HEK293 (cell line): ENCODE results near the gene HOXB4.

ENCODE experiments used
- BCL11B ChIP-seq: fragments of 450-650 bp; formaldehyde crosslinking; IDR thresholded peaks from 2 replicates; pipeline ENCODE4 v1.5.1; 2016; ENCODE audit warnings: low read depth, missing biosample characterization, missing genetic modification characterization
- CTCF ChIP-seq: fragments of 450-650 bp; formaldehyde crosslinking; IDR thresholded peaks from 2 replicates; pipeline ENCODE4 v1.5.1; 2016; ENCODE audit warnings: missing biosample characterization, missing genetic modification characterization
- MEIS1 ChIP-seq: sonication (generic); formaldehyde crosslinking; IDR thresholded peaks from 2 replicates; pipeline ENCODE4 v1.8.1; 2022; ENCODE audit warnings: missing genetic modification reagents, mild to moderate bottlenecking, borderline replicate concordance
- SALL2 ChIP-seq: fragments of 450-650 bp; formaldehyde crosslinking; IDR thresholded peaks from 2 replicates; pipeline ENCODE4 v1.5.0; 2017; ENCODE audit warnings: missing biosample characterization, mild to moderate bottlenecking, missing genetic modification characterization, borderline replicate concordance
- SP2 ChIP-seq: fragments of 450-650 bp; formaldehyde crosslinking; IDR thresholded peaks from 2 replicates; pipeline ENCODE4 v1.5.1; 2016; ENCODE audit warnings: missing biosample characterization, missing genetic modification characterization
- ZNF157 ChIP-seq: fragments of 450-650 bp; formaldehyde crosslinking; IDR thresholded peaks from 2 replicates; pipeline ENCODE4 v1.5.1; 2016; ENCODE audit warnings: missing biosample characterization, missing genetic modification characterization
- ZNF274 ChIP-seq, 2 experiments: fragments of 200-500 bp in 1 of 2; fragments of 450-650 bp in 1 of 2; sonication (Bioruptor generic) in 1 of 2; formaldehyde crosslinking in 1 of 2; IDR thresholded peaks; 2 replicates each; pipeline versions ENCODE4 v1.5.1 to v1.6.1; 2014 to 2016; ENCODE audit warnings: borderline replicate concordance in 1 of 2, inconsistent platforms in 1 of 2, low read length in 1 of 2, missing biosample characterization in 1 of 2, missing genetic modification characterization in 1 of 2
- ZNF660 ChIP-seq: fragments of 450-650 bp; IDR thresholded peaks from 2 replicates; pipeline ENCODE4 v1.5.1; 2018; ENCODE audit warnings: missing biosample characterization, mild to moderate bottlenecking, missing genetic modification characterization
- ZNF776 ChIP-seq: fragments of 450-650 bp; formaldehyde crosslinking; IDR thresholded peaks from 2 replicates; pipeline ENCODE4 v1.5.0; 2017; ENCODE audit warnings: missing biosample characterization, missing genetic modification characterization, borderline replicate concordance
- ZNF785 ChIP-seq: fragments of 450-650 bp; formaldehyde crosslinking; IDR thresholded peaks from 2 replicates; pipeline ENCODE4 v1.5.1; 2016; ENCODE audit warnings: missing biosample characterization, missing genetic modification characterization
- ZNF792 ChIP-seq: fragments of 450-650 bp; formaldehyde crosslinking; IDR thresholded peaks from 2 replicates; pipeline ENCODE4 v1.5.1; 2016; ENCODE audit warnings: missing biosample characterization, missing genetic modification characterization
- TF ChIP-seq, protein P1 (sequence below): fragments of 450-650 bp; formaldehyde crosslinking; IDR thresholded peaks from 2 replicates; pipeline ENCODE4 v1.5.1; 2016; ENCODE audit warnings: missing biosample characterization, missing genetic modification characterization
- TF ChIP-seq, protein P2 (sequence below): fragments of 450-650 bp; formaldehyde crosslinking; IDR thresholded peaks from 2 replicates; pipeline ENCODE4 v1.5.1; 2016; ENCODE audit warnings: missing biosample characterization, missing genetic modification characterization

GRCh38 chr17:48543854-48544348, 34.2 kb downstream of the HOXB4 start:
- TF ChIP-seq CTCF (tag by site-specific recombination) (no peak), SP2 (tag by site-specific recombination) (no peak), ZNF792 (tag by site-specific recombination) (no peak), ZNF660 (tag by site-specific recombination) (no peak), ZNF776 (tag by site-specific recombination) (no peak), ZNF157 (tag by site-specific recombination) (no peak), MEIS1 (CRISPR knock-in tag) (no peak), ZNF274 (IDR thresholded peaks at IDR 0.05; ENCODE audit: low read length) (no peak), ZNF274 (tag by site-specific recombination; IDR thresholded peaks at IDR 0.05; ENCODE audit: borderline replicate concordance) (no peak), ZNF785 (tag by site-specific recombination) (no peak), SALL2 (tag by site-specific recombination) (no peak), BCL11B (tag by site-specific recombination) (no peak)
- TF ChIP-seq, protein P1, sequence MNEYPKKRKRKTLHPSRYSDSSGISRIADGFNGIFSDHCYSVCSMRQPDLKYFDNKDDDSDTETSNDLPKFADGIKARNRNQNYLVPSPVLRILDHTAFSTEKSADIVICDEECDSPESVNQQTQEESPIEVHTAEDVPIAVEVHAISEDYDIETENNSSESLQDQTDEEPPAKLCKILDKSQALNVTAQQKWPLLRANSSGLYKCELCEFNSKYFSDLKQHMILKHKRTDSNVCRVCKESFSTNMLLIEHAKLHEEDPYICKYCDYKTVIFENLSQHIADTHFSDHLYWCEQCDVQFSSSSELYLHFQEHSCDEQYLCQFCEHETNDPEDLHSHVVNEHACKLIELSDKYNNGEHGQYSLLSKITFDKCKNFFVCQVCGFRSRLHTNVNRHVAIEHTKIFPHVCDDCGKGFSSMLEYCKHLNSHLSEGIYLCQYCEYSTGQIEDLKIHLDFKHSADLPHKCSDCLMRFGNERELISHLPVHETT: no peak
- TF ChIP-seq, protein P2, sequence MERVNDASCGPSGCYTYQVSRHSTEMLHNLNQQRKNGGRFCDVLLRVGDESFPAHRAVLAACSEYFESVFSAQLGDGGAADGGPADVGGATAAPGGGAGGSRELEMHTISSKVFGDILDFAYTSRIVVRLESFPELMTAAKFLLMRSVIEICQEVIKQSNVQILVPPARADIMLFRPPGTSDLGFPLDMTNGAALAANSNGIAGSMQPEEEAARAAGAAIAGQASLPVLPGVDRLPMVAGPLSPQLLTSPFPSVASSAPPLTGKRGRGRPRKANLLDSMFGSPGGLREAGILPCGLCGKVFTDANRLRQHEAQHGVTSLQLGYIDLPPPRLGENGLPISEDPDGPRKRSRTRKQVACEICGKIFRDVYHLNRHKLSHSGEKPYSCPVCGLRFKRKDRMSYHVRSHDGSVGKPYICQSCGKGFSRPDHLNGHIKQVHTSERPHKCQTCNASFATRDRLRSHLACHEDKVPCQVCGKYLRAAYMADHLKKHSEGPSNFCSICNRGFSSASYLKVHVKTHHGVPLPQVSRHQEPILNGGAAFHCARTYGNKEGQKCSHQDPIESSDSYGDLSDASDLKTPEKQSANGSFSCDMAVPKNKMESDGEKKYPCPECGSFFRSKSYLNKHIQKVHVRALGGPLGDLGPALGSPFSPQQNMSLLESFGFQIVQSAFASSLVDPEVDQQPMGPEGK (tag by site-specific recombination): no peak
